Right ventricle myocardium inferior (tissue), 1 donor: Measurements from ENCODE around the gene PLA2G4C. TPM values are rescaled to one million over a fixed set of nuclear protein-coding genes. Genes with fewer than 3 reads are reported as not detected.
"Not testable (repeated sequence)": the region's sequence is repeated elsewhere in the genome, so short reads cannot be mapped to it uniquely, and the experiment has no call there.

Experiments
- ATAC-seq: fragments of 200-7000 bp; cut with Tn5 transposase; one replicate; pipeline ENCODE4 v1.9.1; 2020; ENCODE audit warnings: mild to moderate bottlenecking, moderate library complexity
- DNase-seq: peaks from one replicate; pipeline ENCODE4 v3.0.0; 2021; ENCODE audit errors: missing footprints
- intact Hi-C: fragments of 100-400 bp; cut with DNase I; formaldehyde crosslinking; loops from one replicate; pipeline ENCODE4 v1.11.0; 2022
- total RNA-seq: library from RNA; stranded (reverse); fragmentation: NEBNext Ultra II Directional; extraction: Animal tissue kit (Norgen Biotek cat#: 25700); gene quantifications from one replicate; pipeline ENCODE4 v1.2.1, GENCODE V29; 2021
- donor health status: DM: no; HTN: yes; CAD: no; lungs with severe emphysema.

The PLA2G4C gene
- total RNA-seq, 1 donor from 2014 or later = 40.8 TPM

GRCh38 chr19:48117515-48118130 is 7.0 kb upstream of the PLA2G4C start:
- intact Hi-C loops = no loop called here
- ATAC-seq (no peak), DNase-seq (no peak)

GRCh38 chr19:48113190-48113917 is 2.7 kb upstream of the PLA2G4C start:
- DNase-seq = no peak
- intact Hi-C loops = no loop called here
- no peak for ATAC-seq

GRCh38 chr19:48111280-48111679 is 663 bp upstream of the PLA2G4C start:
- no peak for DNase-seq
- ATAC-seq = no peak
- intact Hi-C loops = no loop called here

- no peak for DNase-seq
- intact Hi-C loops = loop anchor here (5.0 kb wide), 1 partner anchor 148 kb away; the partner anchor contains the start of gene CARD8
- no peak for ATAC-seq
These were observed 1.4 kb downstream of the PLA2G4C start for GRCh38 chr19:48108997-48109782.

GRCh38 chr19:48103922-48104321 is 6.7 kb downstream of the PLA2G4C start:
- intact Hi-C loops = no loop called here
- ATAC-seq (no peak), DNase-seq (no peak)

GRCh38 chr19:48102870-48103751 is 7.5 kb downstream of the PLA2G4C start:
- intact Hi-C loops = no loop called here
- DNase-seq (no peak), ATAC-seq (no peak)

GRCh38 chr19:48095612-48096175 is 14.9 kb downstream of the PLA2G4C start:
- ATAC-seq (no peak), DNase-seq (no peak)
- intact Hi-C loops = no loop called here

- no peak for DNase-seq
- ATAC-seq = no peak
- intact Hi-C loops = no loop called here
These were observed 15.8 kb downstream of the PLA2G4C start for GRCh38 chr19:48094855-48095203.

- intact Hi-C loops = no loop called here
- ATAC-seq (no peak), DNase-seq (no peak)
These were observed 16.3 kb downstream of the PLA2G4C start for GRCh38 chr19:48094129-48094854.

- ATAC-seq, DNase-seq, intact Hi-C loops: not testable (repeated sequence)
These were observed 19.4 kb downstream of the PLA2G4C start for GRCh38 chr19:48091111-48091718.

GRCh38 chr19:48090281-48090802 is 20.3 kb downstream of the PLA2G4C start:
- DNase-seq = no peak
- ATAC-seq = no peak
- intact Hi-C loops = no loop called here

GRCh38 chr19:48088991-48089390 is 21.6 kb downstream of the PLA2G4C start:
- ATAC-seq, intact Hi-C loops, DNase-seq: not testable (repeated sequence)

GRCh38 chr19:48085904-48086864 is 24.4 kb downstream of the PLA2G4C start:
- intact Hi-C loops = no loop called here
- DNase-seq = no peak
- ATAC-seq = no peak

- no peak for ATAC-seq
- intact Hi-C loops = no loop called here
- no peak for DNase-seq
These were observed 25.5 kb downstream of the PLA2G4C start for GRCh38 chr19:48085076-48085475.

GRCh38 chr19:48081106-48081505 is 29.5 kb downstream of the PLA2G4C start:
- intact Hi-C loops = no loop called here
- no peak for ATAC-seq
- DNase-seq = no peak

- ATAC-seq = not testable (repeated sequence)
These were observed 40.3 kb downstream of the PLA2G4C start for GRCh38 chr19:48070177-48070769.

More at GRCh38 chr19:48070177-48070769, 40.3 kb downstream of the PLA2G4C start:
- intact Hi-C loops, DNase-seq: not testable (repeated sequence)
